Activated T-helper 2 cell treated with anti-CD3 and anti-CD28 coated beads, Interferon-gamma antibody, Interleukin-2, Interleukin-4, amounts not matched to agents 10 μg/mL and 5 μg/mL and 100 μg/mL, durations not matched to agents 14 hours and 24 hours and 36 hours (primary cell): ENCODE results near the gene STK24. TPM values are rescaled to one million over a fixed set of nuclear protein-coding genes. Genes with fewer than 3 reads are reported as not detected.

Experiments used
- DNase-seq: peaks from one replicate; pipeline ENCODE4 v3.0.0; 2021; ENCODE audit warnings: low spot score
- H3K27ac Mint-ChIP-seq: one replicate; pipeline ENCODE4 v1.8.0; 2021; ENCODE audit warnings: mixed read lengths
- H3K27me3 Mint-ChIP-seq: one replicate; pipeline ENCODE4 v1.8.0; 2021; ENCODE audit warnings: low read depth, mixed read lengths
- H3K36me3 Mint-ChIP-seq: one replicate; pipeline ENCODE4 v1.8.0; 2021; ENCODE audit warnings: low read depth, mixed read lengths
- H3K4me1 Mint-ChIP-seq: one replicate; pipeline ENCODE4 v1.8.0; 2021; ENCODE audit warnings: low read depth, mixed read lengths
- H3K4me3 Mint-ChIP-seq: one replicate; pipeline ENCODE4 v1.8.0; 2021; ENCODE audit warnings: low read depth, mild to moderate bottlenecking, moderate library complexity, mixed read lengths
- H3K9me3 Mint-ChIP-seq: one replicate; pipeline ENCODE4 v1.8.0; 2021; ENCODE audit warnings: mixed read lengths
- intact Hi-C: fragments of 100-400 bp; cut with micrococcal nuclease; formaldehyde crosslinking; loops from one replicate; pipeline ENCODE4 v1.15.1; 2023
- total RNA-seq: library from RNA; stranded (reverse); gene quantifications from 2 replicates; pipeline ENCODE4 v1.2.3, GENCODE V29; 2022

Gene STK24
- total RNA-seq, 1 donor from 2014 or later: 127 TPM

DNA sequence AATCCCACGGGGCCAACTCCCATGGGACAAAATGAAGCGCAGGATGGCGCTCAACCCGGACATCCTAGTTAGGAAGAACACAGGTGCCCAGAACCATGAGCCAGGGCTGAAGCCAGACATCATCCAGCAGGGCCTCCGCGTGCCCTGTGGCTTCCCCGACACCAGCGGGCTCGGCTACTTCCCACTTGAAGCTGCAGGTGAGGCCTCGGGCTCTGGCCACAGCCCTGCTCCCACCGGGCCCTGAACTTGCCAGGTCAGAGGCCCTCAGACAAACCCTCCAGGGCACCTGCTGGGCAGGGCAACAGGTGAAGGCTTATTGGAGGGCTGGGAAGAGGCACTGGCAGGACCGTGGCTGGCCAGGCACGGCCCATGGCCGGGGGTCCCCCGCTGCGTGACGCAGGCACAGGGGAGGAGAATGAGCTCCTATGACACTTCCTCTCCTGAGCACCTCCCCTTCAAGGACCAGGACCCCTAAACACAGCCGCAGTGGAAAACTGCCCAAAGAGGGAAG, 117.7 kb downstream of the STK24 start:
- no peak for DNase-seq
- H3K4me1 Mint-ChIP-seq: peaks cover 2% of the 10 kb centered on the region
- no peaks in the 10 kb centered on the region for H3K9me3 Mint-ChIP-seq
- H3K4me3 Mint-ChIP-seq: no peak overlapping the region
- H3K36me3 Mint-ChIP-seq: peaks cover 81% of the 10 kb centered on the region
- intact Hi-C loops: no loop called here
- H3K27me3 Mint-ChIP-seq: no peaks in the 10 kb centered on the region
- H3K27ac Mint-ChIP-seq: peak overlapping the region; percentile 28

DNA sequence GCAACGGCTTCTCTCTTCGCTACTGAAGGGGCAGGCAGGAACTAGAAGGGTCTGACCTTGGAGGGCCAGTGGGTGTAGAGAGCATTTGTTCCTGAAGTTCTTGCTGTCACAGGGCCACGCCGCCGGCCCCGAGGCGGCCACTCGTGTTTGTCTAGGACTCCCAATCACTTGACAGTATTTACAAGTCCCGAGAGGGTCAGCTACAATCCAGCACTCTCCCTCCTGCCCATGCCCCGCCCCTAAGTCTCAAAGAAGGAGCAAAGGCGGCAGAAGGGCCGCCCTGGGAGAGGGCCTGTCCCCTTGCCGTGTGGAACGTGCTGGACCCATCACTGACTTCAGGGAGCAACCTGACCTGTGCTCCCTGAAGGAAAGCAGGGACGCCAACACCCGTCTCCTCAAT, 118.5 kb downstream of the STK24 start:
- H3K27me3 Mint-ChIP-seq: no peaks in the 10 kb centered on the region
- H3K4me3 Mint-ChIP-seq: no peak overlapping the region
- H3K4me1 Mint-ChIP-seq: peaks cover 2% of the 10 kb centered on the region
- DNase-seq: no peak
- intact Hi-C loops: no loop called here
- no peaks in the 10 kb centered on the region for H3K9me3 Mint-ChIP-seq
- H3K36me3 Mint-ChIP-seq: peaks cover 80% of the 10 kb centered on the region
- no peak overlapping the region for H3K27ac Mint-ChIP-seq

DNA sequence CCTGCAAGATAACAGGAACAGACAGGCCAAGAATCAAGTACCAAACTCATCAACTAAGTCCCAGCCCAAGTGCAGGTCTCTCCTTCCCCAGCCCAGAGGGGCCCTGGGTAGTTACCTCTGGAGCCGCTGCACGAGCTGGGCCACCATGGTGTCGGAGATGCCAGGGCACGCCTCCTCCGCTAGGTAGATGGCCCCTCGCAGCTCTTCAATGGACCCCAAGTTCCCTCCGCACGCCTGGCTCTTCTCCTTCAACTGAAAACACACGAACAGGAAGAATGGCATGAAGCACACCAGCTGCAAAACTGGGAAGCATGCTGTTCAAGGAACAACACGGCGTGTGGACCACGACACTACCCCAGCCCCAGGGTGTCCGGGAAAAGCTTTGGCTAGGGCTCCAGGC, 119.9 kb downstream of the STK24 start:
- Mint-ChIP-seq H3K27me3 (no peaks in the 10 kb centered on the region), H3K4me3 (no peak overlapping the region), H3K4me1 (peaks cover under 1% of the 10 kb centered on the region), H3K36me3 (peaks cover 79% of the 10 kb centered on the region), H3K9me3 (no peaks in the 10 kb centered on the region), H3K27ac (no peak overlapping the region)
- no peak for DNase-seq
- intact Hi-C loops: no loop called here

DNA sequence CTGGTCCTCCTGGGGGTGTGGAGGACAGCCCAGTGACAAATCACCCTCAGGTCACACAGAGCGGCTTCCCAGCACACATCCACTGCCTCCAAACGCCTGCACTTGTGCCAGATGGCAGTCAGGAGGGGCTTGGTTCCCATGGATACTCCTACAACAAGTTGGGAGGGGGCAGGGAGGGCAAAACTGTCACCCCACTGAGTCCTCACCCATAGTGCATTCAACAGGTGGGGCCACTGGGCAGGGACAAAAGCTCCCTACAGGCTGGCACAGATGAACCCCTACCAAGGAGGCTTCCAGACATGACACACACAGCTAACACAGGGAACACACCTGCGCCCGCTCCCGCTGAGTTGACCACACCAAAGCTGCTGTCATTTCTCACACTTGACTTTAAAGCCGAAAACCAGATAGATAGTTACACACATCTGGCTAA, 120.5 kb downstream of the STK24 start:
- intact Hi-C loops: no loop called here
- no peak for DNase-seq
- H3K4me3 Mint-ChIP-seq: no peak overlapping the region
- no peaks in the 10 kb centered on the region for H3K9me3 Mint-ChIP-seq
- no peak overlapping the region for H3K27ac Mint-ChIP-seq
- H3K27me3 Mint-ChIP-seq: no peaks in the 10 kb centered on the region
- H3K36me3 Mint-ChIP-seq: peaks cover 79% of the 10 kb centered on the region
- peaks cover 7% of the 10 kb centered on the region for H3K4me1 Mint-ChIP-seq

DNA sequence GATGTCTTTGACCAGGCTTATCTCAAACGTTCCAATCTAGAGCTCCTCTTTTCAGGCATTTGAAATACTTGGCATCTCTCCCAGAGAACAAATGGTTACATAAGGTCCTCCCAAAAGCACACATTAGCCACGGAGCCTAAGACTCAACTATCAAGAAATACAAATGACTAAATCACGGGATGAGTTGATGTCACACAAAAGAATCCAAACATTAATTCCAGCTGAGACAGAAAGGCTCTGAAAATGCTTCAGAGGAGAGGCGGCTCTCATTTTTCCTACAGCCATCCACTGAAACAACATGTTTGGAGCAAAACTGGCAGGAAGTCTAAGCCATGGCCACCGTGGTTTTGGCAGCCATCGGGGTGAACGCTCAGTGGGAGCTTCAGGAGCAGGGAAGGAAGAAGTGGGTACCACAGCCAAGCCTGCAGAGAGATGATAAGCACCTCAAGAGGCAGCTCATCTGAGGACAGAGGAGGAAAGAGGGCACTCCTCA, 122.5 kb downstream of the STK24 start:
- intact Hi-C loops: no loop called here
- no peak overlapping the region for H3K4me3 Mint-ChIP-seq
- peaks cover 14% of the 10 kb centered on the region for H3K4me1 Mint-ChIP-seq
- no peaks in the 10 kb centered on the region for H3K27me3 Mint-ChIP-seq
- DNase-seq: no peak
- no peak overlapping the region for H3K27ac Mint-ChIP-seq
- no peaks in the 10 kb centered on the region for H3K9me3 Mint-ChIP-seq
- H3K36me3 Mint-ChIP-seq: peaks cover 71% of the 10 kb centered on the region

DNA sequence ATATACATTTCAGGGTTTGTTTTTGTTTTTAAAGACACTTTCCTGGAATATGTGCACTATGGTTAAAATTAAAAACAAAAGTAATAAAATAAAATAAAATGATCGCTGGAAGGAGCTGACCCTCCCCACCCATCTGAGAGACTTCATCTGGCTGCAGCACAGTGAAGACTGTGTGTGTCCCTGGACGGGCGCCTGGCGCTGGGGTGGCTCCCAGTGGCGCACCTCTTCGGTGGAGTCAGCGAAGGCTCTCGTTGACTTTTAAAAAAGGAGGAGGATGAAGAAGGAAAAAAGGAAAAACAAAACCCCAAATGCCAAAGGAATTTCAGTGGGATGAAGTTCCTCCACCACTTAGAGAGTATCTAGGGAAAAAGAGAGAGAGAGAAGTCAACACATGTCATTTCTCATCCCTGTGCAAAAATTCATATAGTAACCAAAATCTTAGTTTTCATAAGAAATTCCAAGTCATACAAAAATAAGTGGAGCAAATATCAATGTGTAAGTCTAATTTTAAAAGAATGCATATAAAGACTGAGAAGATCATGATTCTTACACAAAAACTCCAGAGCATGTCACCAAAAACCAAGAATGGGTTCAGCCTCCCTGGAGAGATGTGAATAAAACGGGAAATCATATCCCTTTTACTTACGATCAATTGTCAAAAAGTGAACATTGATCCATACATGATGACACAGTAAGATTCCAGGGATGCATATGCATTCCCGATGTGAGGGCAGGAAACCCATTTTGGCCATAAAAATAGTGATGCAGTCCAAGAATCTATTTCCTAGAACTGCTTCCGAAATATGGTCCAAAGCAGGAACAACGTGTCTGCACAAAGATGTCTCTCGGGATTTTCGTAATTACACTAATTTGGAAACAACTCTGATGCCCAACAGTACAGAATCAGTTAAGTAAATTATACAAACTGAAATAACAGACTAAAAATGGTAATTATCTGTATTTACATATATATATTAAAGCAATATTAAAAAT, 123.8 kb downstream of the STK24 start:
- Mint-ChIP-seq H3K27ac (no peak overlapping the region), H3K27me3 (no peaks in the 10 kb centered on the region), H3K4me3 (no peak overlapping the region), H3K4me1 (peaks cover 14% of the 10 kb centered on the region), H3K9me3 (no peaks in the 10 kb centered on the region), H3K36me3 (peaks cover 72% of the 10 kb centered on the region)
- DNase-seq: no peak
- intact Hi-C loops: no loop called here

DNA sequence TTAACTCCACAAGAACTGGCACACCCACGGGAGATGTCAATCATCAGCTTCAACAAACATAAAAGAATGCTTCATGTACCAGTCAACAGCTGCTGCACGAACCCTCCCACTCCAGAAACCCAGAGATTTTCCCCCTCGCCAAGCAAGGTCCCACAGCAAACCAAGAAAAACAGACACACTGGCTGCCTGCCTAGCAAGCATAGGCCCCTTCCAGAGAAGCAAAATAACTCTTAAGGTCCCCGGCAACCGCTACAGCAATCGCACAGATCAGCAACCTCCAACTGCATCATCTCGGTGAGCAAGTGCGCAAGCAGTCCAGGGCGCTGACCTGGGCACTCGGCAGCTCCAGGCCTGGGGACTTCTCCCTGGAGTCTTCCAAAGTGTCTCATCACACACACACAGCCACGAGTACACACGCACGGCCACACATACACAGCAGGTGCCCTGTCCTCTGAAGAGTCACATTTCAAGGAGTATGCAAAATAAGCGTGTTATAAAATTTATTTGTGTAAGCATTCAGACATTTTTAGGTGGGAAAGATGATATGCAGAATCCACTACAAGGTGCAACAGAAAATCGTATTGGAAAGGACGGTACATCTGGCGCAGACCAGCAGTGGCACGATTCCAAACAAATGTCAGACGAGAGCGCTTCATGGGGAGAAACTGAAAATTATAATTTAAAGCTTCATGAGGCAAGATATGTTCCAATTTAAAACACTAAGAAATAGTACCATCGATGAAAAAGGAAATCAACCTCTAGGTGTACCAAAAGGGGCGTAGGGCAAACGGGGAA, 125.0 kb downstream of the STK24 start:
- intact Hi-C loops: no loop called here

DNA sequence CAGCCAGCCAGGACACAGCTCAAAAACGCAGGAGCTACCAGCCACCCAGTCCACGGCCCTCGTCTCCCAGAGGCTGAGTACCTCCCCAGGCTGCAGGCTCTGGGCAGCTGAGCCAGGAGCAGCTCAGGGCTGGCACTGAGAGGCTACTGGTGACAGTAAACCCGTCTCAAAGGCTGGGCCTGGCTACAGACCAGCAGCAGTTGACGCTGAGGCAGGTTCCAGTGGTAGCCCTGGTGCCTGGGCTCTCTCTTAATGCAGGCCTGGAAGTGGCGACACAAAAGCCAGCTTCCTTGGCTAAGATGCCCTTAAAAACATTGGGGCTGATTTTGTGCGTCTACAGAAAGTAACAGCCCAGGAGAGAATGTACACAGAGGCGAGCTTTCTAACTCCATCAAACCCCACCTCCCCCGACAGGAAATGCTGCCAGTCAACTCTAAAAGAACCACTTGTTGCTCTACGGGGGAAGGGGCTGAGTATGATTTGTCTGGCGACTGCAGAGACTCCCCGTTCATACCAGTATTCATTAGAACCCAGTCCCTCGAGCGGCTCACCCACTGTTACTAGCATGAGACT, 126.3 kb downstream of the STK24 start:
- no peaks in the 10 kb centered on the region for H3K27me3 Mint-ChIP-seq
- peaks cover 15% of the 10 kb centered on the region for H3K4me1 Mint-ChIP-seq
- no peak for DNase-seq
- intact Hi-C loops: no loop called here
- no peak overlapping the region for H3K27ac Mint-ChIP-seq
- no peak overlapping the region for H3K4me3 Mint-ChIP-seq
- no peaks in the 10 kb centered on the region for H3K9me3 Mint-ChIP-seq
- H3K36me3 Mint-ChIP-seq: peaks cover 66% of the 10 kb centered on the region

More for the DNA sequence above, 125.0 kb downstream of the STK24 start:
- Mint-ChIP-seq H3K4me1 (peaks cover 14% of the 10 kb centered on the region), H3K9me3 (no peaks in the 10 kb centered on the region), H3K4me3 (no peak overlapping the region), H3K36me3 (peaks cover 73% of the 10 kb centered on the region), H3K27me3 (no peaks in the 10 kb centered on the region), H3K27ac (peak overlapping the region; percentile 36)
- DNase-seq: no peak

DNA sequence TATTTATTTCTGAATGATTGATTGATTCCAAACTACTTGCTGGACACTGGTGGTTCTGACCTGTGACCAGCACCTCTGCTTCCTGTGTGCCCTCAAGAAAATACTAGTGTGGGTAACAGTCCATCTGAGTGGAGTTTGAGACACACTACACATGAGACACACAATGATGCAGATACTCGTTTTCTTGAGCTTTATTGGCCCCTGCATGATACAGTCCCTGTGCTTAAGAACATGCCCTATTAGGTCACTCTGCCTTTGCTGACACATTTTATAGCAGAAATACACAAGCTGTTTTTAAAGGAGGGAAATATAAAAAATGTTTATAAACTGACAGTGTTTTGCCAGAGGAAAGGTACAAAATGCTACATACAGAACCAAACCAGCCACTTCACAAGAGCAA, 126.9 kb downstream of the STK24 start:
- Mint-ChIP-seq H3K27ac (no peak overlapping the region), H3K36me3 (peaks cover 60% of the 10 kb centered on the region), H3K4me3 (no peak overlapping the region), H3K4me1 (peaks cover 20% of the 10 kb centered on the region), H3K27me3 (no peaks in the 10 kb centered on the region), H3K9me3 (no peaks in the 10 kb centered on the region)
- no peak for DNase-seq
- intact Hi-C loops: no loop called here

DNA sequence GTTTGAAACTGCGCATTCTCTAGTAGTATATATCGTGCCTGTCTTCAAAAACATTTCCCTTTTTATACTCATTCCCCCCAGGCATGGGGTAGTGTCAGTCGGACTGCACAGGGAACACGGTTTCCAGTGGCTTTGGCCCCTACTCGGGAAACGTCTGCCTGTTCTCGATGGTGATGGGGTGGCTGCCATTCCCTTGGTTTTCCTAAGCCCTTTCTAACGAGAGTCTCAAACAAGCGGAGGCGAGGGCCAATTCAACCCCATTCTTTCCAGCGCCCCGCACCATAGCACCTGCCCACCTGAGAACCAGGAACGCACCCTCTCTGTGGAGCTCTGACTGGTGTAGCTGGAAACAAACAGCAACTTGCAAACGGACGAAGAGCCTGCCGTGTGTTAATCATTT, 127.6 kb downstream of the STK24 start:
- Mint-ChIP-seq H3K27me3 (no peaks in the 10 kb centered on the region), H3K36me3 (peaks cover 53% of the 10 kb centered on the region), H3K9me3 (no peaks in the 10 kb centered on the region), H3K27ac (no peak overlapping the region), H3K4me3 (no peak overlapping the region), H3K4me1 (peaks cover 20% of the 10 kb centered on the region)
- intact Hi-C loops: loop anchor here (10.0 kb wide), 1 partner anchor 396 kb away; no protein-coding TSS in a partner anchor
- DNase-seq: no peak

DNA sequence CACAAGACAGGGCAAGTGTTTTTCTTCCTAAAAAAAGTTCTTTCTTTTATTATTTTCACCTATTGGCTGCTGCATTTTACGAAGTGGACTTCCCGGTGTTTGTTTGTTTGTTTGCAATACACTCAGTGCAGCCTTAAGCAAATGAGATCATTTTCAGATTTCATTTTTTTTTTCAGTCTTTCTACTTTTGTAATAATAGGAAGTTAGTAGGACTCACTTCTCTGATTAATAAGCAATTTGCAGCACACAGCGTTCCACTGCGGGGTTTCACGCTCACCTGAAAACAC, 128.3 kb downstream of the STK24 start:
- DNase-seq: no peak
- Mint-ChIP-seq H3K4me1 (peaks cover 20% of the 10 kb centered on the region), H3K27ac (no peak overlapping the region), H3K27me3 (no peaks in the 10 kb centered on the region), H3K36me3 (peaks cover 49% of the 10 kb centered on the region), H3K9me3 (no peaks in the 10 kb centered on the region), H3K4me3 (no peak overlapping the region)
- intact Hi-C loops: loop anchor here (10.0 kb wide), 1 partner anchor 396 kb away; no protein-coding TSS in a partner anchor

DNA sequence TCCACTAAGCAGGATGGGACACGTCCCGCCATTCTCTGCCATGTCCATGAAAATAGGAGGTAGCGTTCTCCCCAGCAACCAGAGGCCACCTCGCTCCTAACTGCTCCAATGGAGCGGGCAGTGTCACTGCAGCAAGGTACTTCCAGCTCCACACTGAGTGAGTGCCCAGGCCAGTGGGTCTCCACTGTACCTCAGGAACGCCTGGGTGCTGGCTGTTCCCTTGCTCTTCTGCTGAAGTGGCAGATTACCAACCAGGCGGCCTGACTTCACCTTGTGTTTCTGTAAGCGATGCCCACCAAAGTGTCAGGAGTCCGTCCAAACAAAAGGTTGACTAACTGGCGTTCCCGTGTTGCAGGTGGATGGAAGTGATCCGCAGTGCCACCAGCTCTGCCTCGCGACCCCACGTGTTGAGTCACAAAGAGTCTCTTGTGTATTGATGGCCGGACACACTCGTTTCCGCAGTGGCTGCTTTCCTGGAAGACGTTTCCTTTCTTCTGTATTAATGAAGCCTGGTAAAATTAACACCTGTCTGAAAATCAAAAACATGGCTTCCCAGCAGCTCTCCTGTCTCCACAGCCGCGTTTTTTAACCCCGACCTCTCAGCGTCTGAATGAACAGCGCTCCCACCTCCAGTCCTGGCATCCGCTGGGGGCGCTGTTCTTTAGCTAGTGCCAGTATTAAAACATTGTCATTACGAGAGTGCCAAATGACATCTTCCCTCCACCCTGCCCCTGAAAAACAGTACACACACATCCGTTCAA, 128.8 kb downstream of the STK24 start:
- intact Hi-C loops: loop anchor here (10.0 kb wide), 1 partner anchor 397 kb away; no protein-coding TSS in a partner anchor
- Mint-ChIP-seq H3K36me3 (peaks cover 44% of the 10 kb centered on the region), H3K4me3 (no peak overlapping the region), H3K27me3 (no peaks in the 10 kb centered on the region), H3K27ac (no peak overlapping the region), H3K9me3 (no peaks in the 10 kb centered on the region), H3K4me1 (peaks cover 20% of the 10 kb centered on the region)
- DNase-seq: no peak
